Hematopoietic multipotent progenitor cell treated with erythropoietin and hydrocortisone succinate and interleukin-3 and kit ligand, for 4 days (in vitro differentiated cells): ENCODE data around the gene SLC9A3.
A peak's percentile ranks its signal among the peaks of the same experiment; 100 is the strongest.

ENCODE experiments used
- DNase-seq: peaks from one replicate; pipeline ENCODE4 v3.0.0-alpha.2; 2015

Gene SLC9A3

GRCh38 chr5:455806-456205, 68.4 kb downstream of the SLC9A3 start:
- no peak for DNase-seq

GRCh38 chr5:454936-455335, 69.3 kb downstream of the SLC9A3 start:
- DNase-seq = no peak

DNA sequence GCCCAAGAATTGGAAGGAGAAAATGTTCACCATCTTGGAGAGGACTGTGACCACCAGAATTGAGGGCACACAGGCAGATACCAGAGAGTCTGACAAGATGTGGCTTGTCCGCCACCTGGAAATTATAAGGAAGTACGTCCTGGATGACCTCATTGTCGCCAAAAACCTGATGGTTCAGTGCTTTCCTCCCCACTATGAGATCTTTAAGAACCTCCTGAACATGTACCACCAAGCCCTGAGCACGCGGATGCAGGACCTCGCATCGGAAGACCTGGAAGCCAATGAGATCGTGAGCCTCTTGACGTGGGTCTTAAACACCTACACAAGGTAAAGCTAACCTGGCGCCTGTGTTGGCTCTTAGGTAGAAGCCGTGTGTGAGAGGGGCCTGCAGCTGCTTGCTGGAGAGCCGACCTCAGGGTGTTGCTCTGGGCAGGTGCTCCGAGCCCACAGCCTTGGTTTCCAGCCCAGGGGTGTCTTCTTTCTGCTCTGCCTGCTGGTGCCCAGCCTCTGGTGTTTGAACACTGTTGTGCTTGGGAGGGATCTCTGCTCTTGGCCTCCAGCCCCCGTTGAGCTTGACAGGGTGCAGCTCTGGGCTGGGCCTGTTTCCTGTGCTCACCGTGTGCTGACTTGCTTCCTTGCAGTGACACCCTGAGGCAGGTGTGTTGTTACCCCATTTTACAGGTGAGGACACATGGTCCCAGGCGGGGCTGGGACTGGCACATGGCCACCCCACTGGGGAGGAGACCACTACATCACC, 70.3 kb downstream of the SLC9A3 start:
- no peak for DNase-seq

DNA sequence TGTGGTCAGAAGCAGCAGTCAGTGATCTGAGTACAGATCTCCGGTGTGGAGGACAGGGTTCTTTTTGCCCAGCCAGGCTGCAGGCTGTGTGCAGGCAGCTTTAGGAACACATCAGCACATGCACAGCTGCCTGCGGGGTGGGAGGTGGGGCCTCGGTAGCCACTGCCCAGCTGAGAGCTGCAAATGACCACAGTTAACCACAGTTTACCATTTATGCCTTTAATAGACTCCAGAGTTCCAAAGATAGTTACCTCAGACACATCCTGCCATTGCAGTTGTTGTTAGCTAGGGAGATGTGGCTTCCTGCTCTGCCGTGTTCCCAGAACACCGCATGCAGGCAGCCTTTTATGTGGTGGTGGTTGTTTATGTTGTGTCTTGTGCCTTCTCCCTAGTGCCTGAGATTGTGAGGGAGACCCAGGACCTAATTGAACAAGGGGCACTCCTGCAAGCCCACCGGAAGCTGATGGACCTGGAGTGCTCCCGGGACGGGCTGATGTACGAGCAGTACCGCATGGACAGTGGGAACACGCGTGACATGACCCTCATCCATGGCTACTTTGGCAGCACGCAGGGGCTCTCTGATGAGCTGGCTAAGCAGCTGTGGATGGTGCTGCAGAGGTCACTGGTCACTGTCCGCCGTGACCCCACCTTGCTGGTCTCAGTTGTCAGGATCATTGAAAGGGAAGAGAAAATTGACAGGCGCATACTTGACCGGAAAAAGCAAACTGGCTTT, 71.1 kb downstream of the SLC9A3 start:
- DNase-seq = no peak

DNA sequence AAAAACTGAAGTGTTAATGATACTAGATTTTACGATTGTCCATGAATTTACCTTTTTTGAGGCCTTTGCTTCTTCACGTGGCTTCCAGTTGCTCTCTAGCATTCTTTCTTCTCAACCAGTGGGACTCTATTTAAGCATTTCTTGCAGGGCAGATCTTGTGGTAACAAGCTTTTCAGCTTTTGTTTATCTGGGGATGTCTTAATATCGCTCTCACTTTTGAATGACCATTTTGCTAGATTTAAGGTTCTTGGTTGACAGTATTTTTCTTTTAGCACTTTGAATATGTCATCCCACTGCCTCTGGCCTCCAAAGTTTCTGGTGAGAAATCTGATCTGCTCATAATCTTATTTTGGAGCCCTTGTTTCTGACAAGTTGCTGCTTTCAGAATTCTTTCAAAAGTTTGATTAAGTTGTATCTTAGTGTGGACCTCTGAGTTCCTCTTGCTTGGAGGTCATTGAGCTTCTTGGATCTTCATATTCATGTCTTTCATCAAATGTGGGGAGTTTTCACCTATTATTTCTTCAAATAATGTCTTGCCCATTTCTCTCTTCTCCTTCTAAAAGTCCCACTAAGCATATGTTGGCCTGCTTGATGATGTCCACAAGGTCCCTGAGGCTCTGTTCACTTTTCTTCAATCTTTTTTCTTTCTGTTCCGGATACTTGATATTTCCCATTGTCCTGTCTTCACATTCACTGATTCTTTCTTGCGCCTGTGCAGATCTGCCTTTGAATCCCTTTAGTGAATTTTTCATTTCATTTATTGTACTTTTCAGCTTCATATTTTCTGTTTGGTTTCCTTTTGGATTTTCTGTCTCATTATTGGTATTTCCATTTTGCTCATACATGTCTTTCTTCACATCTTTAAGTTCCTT, 72.4 kb downstream of the SLC9A3 start:
- no peak for DNase-seq

DNA sequence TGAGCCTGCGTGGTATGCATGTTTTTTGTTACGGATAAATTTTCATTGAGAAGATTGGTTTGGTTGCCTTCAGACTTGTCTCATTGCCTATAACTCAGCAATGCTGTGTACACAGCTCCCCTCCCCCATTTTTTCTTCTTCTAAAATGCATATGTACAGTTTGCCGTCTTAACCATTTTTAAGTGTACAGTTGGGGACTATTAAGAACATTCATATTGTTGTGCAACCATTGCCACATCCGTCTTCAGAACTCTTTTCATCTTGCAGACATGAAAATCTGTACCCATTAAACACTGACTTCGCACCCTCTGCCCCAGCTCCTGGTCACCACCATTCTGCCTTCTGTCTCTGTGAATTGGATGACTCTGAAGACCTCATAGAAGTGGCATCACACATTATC, 75.1 kb downstream of the SLC9A3 start:
- DNase-seq = no peak

DNA sequence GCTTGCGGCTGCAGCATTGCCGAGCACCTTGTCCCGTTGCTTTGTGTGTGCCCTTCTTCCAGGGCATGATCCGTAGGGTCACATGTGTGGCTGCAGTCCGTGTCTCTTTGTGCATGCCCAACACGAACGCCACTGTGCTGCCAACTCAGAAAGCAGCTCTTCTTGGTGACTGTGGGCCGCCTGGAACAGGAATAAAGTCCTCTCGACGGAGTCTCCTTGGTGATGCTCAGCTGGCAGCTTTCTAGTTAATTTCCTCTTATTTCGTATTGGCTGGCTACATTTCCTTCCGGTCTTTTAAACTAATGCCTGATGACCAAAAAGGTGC, 75.5 kb downstream of the SLC9A3 start:
- no peak for DNase-seq

DNA sequence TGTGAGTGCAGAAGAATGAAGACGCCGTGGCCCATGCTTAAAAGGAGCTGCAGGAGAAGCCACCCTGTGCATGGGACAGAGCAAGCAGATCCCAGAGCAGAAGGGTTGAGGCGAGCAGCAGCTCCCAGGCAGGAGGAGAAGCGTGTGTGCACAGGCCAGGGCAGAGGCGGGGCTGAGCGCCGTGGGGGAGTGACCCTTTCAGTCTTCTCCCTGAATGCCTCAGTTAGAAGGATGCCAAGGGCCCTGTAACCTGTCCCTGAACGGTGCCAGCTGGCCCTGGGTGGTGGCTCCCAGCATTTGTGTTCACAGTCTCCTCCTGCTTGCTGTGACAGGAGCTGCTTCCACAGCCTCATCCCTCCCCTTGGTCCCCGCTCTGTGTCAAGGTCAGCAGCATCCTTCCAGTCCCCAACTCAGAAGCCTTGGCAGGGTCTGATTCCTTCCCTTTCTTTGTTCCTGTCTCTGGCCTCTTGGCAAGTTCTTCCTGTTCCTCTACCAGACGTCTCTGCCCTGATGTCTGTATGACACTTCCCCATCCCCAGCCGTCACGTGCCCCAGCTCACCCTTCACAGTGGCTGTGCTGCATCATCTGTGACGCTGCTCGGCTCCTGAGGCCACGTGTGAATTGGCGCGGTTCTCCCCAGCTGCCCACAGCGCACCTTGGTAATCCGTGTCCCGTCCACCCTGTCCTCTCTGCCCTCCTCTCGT, 76.0 kb downstream of the SLC9A3 start:
- DNase-seq = peak; percentile 41

GRCh38 chr5:447501-447900, 76.7 kb downstream of the SLC9A3 start:
- DNase-seq = no peak

DNA sequence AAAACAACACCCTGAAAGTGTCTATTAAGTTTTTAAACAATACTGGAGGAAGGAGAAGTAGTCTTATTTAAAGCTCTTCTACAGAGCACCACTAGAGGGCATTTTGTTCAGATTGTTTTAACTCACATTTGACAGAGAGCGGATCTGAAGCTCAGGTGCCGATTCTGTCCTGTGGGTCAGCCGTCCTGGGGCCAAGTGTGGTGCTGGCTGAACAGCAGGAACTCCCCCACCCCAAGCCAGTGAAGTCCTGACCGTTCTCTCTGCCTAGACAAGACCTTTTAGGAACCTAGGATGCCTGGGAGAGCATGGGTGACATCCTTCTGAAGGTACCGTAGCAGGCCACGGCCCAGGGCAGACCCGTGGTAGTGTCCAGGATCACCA, 77.4 kb downstream of the SLC9A3 start:
- peak; percentile 80 for DNase-seq

GRCh38 chr5:446066-446882, 78.0 kb downstream of the SLC9A3 start:
- DNase-seq = no peak

DNA sequence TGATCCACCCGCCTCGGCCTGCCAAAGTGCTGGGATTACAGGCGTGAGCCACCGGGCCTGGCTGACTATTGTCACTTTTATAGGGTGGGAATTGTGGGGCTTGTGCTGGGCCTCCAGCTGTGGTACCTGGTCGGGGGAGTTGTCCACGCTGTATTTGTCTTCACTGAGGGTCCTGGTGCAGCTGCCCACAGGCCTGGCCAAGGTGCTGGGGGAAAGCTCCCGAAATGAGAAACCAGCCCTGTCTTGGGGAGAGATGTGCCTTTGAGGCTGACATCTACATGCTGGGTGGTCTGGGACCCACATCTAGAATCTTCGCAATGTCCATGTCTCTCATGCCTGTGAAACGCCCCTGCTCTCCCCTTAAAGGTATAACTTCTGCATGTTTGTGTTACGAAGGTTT, 78.7 kb downstream of the SLC9A3 start:
- no peak for DNase-seq

- no peak for DNase-seq
Observed at GRCh38 chr5:444226-444625, 80.0 kb downstream of the SLC9A3 start.

- DNase-seq = peak; percentile 49
Observed at GRCh38 chr5:443239-444151, 80.8 kb downstream of the SLC9A3 start.

GRCh38 chr5:442335-443238, 81.7 kb downstream of the SLC9A3 start, which contains the start of gene EXOC3:
Gene EXOC3 (plus strand): TSS chr5:443176. CDS start chr5:446206, 3,030 bp downstream.
- peak; percentile 91 for DNase-seq

DNA sequence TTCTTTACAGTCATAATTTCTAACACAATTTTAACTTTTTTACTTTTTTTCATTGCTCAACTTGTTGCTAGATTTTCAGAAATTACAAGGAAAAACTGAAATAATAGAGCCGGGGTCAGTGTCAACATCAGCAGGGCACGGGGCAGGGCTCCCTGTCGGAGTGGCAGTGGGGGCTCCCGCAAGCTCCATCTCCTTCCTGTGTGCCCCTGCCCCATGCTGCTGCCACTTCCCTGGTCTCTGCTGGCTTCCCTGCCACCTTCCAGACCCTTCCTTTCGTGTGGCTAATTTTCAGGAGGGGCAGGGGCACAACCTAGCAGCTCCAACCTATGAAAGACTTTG, 82.3 kb downstream of the SLC9A3 start:
- DNase-seq = no peak

DNA sequence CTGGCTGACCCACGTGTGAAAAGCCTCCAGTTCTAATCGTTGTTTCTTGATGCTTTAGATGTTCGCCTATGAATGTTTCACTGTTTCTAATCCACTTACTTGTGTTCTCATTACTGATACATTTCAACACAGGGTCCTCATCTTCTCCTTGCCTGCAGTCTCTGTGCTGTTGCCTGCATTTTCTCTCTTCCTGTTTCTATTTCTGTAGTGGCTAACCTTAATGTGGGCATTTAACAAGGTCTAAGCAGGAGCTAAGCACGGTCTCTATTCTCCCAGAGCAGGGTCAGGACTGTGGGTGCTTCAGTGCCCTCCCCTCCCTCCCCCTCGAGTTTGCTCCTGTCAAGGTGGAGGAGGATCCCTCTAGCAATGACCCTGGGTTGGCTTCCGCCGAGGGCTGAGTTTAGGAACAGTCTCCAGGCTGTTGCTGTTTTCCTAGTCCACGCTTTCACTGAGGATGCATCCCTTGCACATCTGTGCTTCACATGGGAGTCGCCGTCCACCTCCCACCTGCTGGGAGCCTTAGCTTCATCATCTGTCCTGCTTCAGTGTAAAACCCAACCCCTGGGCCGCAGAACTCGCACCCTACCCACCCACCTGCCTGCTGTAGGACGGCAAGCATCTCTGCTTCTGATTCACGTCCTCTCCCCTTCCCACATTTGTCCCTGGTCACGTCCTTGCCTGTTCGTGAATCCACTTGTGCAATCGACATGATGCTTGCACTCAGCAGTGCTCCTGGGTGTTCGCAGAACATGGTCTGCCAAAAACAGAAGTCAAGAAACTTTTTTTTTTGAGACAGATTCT, 83.6 kb downstream of the SLC9A3 start:
- DNase-seq = no peak

DNA sequence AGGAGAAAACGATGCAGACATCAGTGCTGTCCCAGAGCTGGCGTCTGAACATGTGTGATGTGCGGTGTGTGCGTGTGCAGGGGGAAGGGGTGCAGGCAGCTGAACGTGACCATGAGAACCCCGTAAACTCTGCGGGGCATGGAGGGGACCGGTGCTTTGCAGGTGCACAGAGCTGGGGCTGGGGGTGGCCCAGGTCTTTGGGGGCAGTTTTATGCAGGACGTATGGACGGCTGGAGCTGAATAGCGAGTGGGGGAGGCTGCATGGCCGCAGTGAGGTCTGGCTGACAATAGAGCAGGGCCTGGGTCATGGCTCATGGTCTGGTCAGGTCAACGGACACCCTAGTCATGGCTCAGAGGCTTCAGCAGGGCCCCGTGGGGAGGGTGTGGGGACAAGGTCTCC, 84.6 kb downstream of the SLC9A3 start:
- DNase-seq = no peak

DNA sequence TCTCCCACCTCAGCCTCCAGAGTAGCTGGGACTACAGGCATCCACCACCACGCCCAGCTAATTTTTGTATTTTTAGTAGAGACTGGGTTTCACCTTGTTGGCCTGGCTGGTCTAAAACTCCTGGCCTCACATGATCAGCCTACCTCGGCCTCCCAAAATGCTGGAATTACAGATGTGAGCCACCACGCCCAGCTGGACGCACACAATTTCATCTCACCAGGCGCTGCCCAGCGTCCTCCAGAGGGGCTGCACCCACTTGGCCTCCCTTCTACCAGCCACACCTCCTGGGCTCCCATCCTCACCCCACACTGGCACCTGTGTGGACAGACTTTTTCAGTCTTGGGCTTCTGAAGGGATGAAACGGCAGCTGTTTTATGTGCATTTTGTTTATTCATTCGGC, 85.1 kb downstream of the SLC9A3 start:
- DNase-seq = no peak
